HL-60 (cell line): Measurements from ENCODE around the gene CRLF2.
"Not testable (repeated sequence)": the region's sequence is repeated elsewhere in the genome, so short reads cannot be mapped to it uniquely, and the experiment has no call there.

Source experiments
- DNase-seq, 2 experiments: peaks; one replicate each; pipeline ENCODE4 v3.0.0-alpha.2; 2010 to 2020; ENCODE audit warnings: low read depth in 1 of 2, low spot score in 1 of 2
- H3K27ac ChIP-seq: fragments of 250-450 bp; sonication (Bioruptor Pico); replicated peaks from 2 replicates; pipeline ENCODE4 v1.5.1; 2020; ENCODE audit warnings: mild to moderate bottlenecking, moderate library complexity
- H3K27me3 ChIP-seq: fragments of 250-450 bp; sonication (Bioruptor Pico); 2 replicates; pipeline ENCODE4 v1.5.1; 2021; ENCODE audit warnings: mild to moderate bottlenecking, moderate library complexity; ENCODE audit not compliant: insufficient read depth, poor library complexity, severe bottlenecking
- H3K4me3 ChIP-seq: replicated peaks from 2 replicates; pipeline ENCODE4 v1.5.1; 2011; ENCODE audit warnings: mild to moderate bottlenecking, control low read depth, low read length; ENCODE audit not compliant: insufficient read depth
- CTCF ChIP-seq: IDR thresholded peaks from one replicate; pipeline ENCODE4 v1.5.1; 2011; ENCODE audit warnings: low read length, control low read depth, inconsistent platforms; ENCODE audit not compliant: insufficient read depth
- GABPA ChIP-seq: IDR thresholded peaks from 2 replicates; pipeline ENCODE4 v1.6.1; 2012; ENCODE audit warnings: low read depth
- POLR2AphosphoS5 ChIP-seq: IDR thresholded peaks from 2 replicates; pipeline ENCODE4 v1.6.1; 2012; ENCODE audit warnings: low read depth
- REST ChIP-seq: IDR thresholded peaks from 2 replicates; pipeline ENCODE4 v1.6.1; 2012; ENCODE audit warnings: low read depth; ENCODE audit not compliant: insufficient replicate concordance
- SPI1 ChIP-seq: IDR thresholded peaks from 2 replicates; pipeline ENCODE4 v1.6.1; 2012; ENCODE audit warnings: low read depth, mild to moderate bottlenecking, borderline replicate concordance

CRLF2 gene

GRCh38 chrX:1190596-1191145, 21.8 kb downstream of the CRLF2 start:
- no peaks in the 10 kb centered on the region for H3K27me3 ChIP-seq
- no peak overlapping the region for H3K27ac ChIP-seq
- TF ChIP-seq CTCF (no peak), POLR2AphosphoS5 (no peak), SPI1 (no peak), REST (no peak), GABPA (no peak)
- no peak overlapping the region for H3K4me3 ChIP-seq
- DNase-seq = no peak

- no peak for TF ChIP-seq SPI1
- no peak overlapping the region for H3K27ac ChIP-seq
- H3K27me3 ChIP-seq = no peaks in the 10 kb centered on the region
- peak in 1 of 2 experiments; percentile 0 for DNase-seq
- no peak overlapping the region for H3K4me3 ChIP-seq
Measured at GRCh38 chrX:1185561-1185960, 26.9 kb downstream of the CRLF2 start.

- DNase-seq = no peak
- TF ChIP-seq POLR2AphosphoS5 = no peak
- TF ChIP-seq REST = no peak
- TF ChIP-seq SPI1 = no peak
- TF ChIP-seq CTCF = no peak
- TF ChIP-seq GABPA = no peak
- H3K27me3 ChIP-seq = no peaks in the 10 kb centered on the region
- no peak overlapping the region for H3K27ac ChIP-seq
- no peak overlapping the region for H3K4me3 ChIP-seq
Measured at GRCh38 chrX:1182211-1182610, 30.2 kb downstream of the CRLF2 start.

GRCh38 chrX:1181661-1182060, 30.8 kb downstream of the CRLF2 start:
- not testable (repeated sequence) for H3K27ac ChIP-seq, H3K27me3 ChIP-seq, H3K4me3 ChIP-seq, DNase-seq

- DNase-seq = no peak
- H3K27me3 ChIP-seq = no peaks in the 10 kb centered on the region
- TF ChIP-seq REST (no peak), GABPA (no peak), CTCF (no peak), SPI1 (no peak), POLR2AphosphoS5 (no peak)
- H3K27ac ChIP-seq = no peak overlapping the region
- H3K4me3 ChIP-seq = no peak overlapping the region
Measured at GRCh38 chrX:1181170-1181569, 31.3 kb downstream of the CRLF2 start.
